G401 (cell line): ENCODE measurements around the gene DYNLT2B. TPM values are rescaled to one million over a fixed set of nuclear protein-coding genes. Genes with fewer than 3 reads are reported as not detected.
A peak's percentile ranks its signal among the peaks of the same experiment; 100 is the strongest.
"Not testable (repeated sequence)": the region's sequence is repeated elsewhere in the genome, so short reads cannot be mapped to it uniquely, and the experiment has no call there.

Source experiments
- DNase-seq: peaks from one replicate; pipeline ENCODE4 v3.0.0-alpha.2; 2015; ENCODE audit warnings: low spot score
- in situ Hi-C: cut with HindIII; loops from 2 replicates; pipeline ENCODE4 v1.10.0; 2016; ENCODE audit warnings: low sequenced_read_pairs, mixed read lengths
- total RNA-seq: library from RNA; depleted of rRNA; stranded (reverse); fragments of >200 nt; shearing (Covaris generic); gene quantifications from 2 replicates; pipeline ENCODE4 v1.2.3, GENCODE V29; 2014; rRNA removed

The DYNLT2B gene
- 6.6 and 8.8 TPM in 2 replicates for total RNA-seq

- in situ Hi-C loops, result no loop called here
- DNase-seq, result peak; percentile 91
These were observed at the start of gene DYNLT2B for GRCh38 chr3:196317687-196318467. Gene DYNLT2B (minus strand): TSS chr3:196318240. CDS start chr3:196318152, 88 bp downstream.

- no peak for DNase-seq
- in situ Hi-C loops, result no loop called here
These were observed 47.7 kb upstream of the DYNLT2B start for GRCh38 chr3:196365736-196366135.

GRCh38 chr3:196360586-196360985 is 42.5 kb upstream of the DYNLT2B start:
- DNase-seq, result no peak
- in situ Hi-C loops, result no loop called here

- in situ Hi-C loops, DNase-seq: not testable (repeated sequence)
These were observed 40.5 kb upstream of the DYNLT2B start for GRCh38 chr3:196358540-196358939.

- no peak for DNase-seq
- in situ Hi-C loops, result no loop called here
These were observed 39.9 kb upstream of the DYNLT2B start for GRCh38 chr3:196357905-196358304.

- in situ Hi-C loops, result no loop called here
- DNase-seq, result no peak
These were observed 38.5 kb upstream of the DYNLT2B start for GRCh38 chr3:196356556-196356955.

- DNase-seq, result no peak
- in situ Hi-C loops, result no loop called here
These were observed 37.6 kb upstream of the DYNLT2B start for GRCh38 chr3:196355668-196356067.

- in situ Hi-C loops, result no loop called here
- no peak for DNase-seq
These were observed 36.1 kb upstream of the DYNLT2B start for GRCh38 chr3:196354132-196354531.

GRCh38 chr3:196351541-196351940 is 33.5 kb upstream of the DYNLT2B start:
- no peak for DNase-seq
- in situ Hi-C loops, result no loop called here

- in situ Hi-C loops, result no loop called here
- no peak for DNase-seq
These were observed 32.0 kb upstream of the DYNLT2B start for GRCh38 chr3:196350067-196350466.

GRCh38 chr3:196348698-196349097 is 30.7 kb upstream of the DYNLT2B start:
- no peak for DNase-seq
- in situ Hi-C loops, result no loop called here

GRCh38 chr3:196344663-196345062 is 26.6 kb upstream of the DYNLT2B start:
- in situ Hi-C loops, result no loop called here
- no peak for DNase-seq

GRCh38 chr3:196343917-196344316 is 25.9 kb upstream of the DYNLT2B start:
- in situ Hi-C loops, result not testable (repeated sequence)

GRCh38 chr3:196341137-196341536 is 23.1 kb upstream of the DYNLT2B start:
- DNase-seq, result no peak
- in situ Hi-C loops, result no loop called here

More at GRCh38 chr3:196343917-196344316, 25.9 kb upstream of the DYNLT2B start:
- not testable (repeated sequence) for DNase-seq

GRCh38 chr3:196340466-196340865 is 22.4 kb upstream of the DYNLT2B start:
- in situ Hi-C loops, result no loop called here
- DNase-seq, result no peak

GRCh38 chr3:196339493-196340254 is 21.6 kb upstream of the DYNLT2B start:
- in situ Hi-C loops, result no loop called here
- DNase-seq, result no peak

GRCh38 chr3:196339044-196339443 is 21.0 kb upstream of the DYNLT2B start:
- in situ Hi-C loops, result no loop called here
- no peak for DNase-seq

GRCh38 chr3:196336319-196337145 is 18.5 kb upstream of the DYNLT2B start:
- in situ Hi-C loops, result no loop called here
- no peak for DNase-seq

- DNase-seq, result no peak
- in situ Hi-C loops, result no loop called here
These were observed 17.5 kb upstream of the DYNLT2B start for GRCh38 chr3:196335503-196335948.
